ACHN (cell line): ENCODE data around the gene PMM2.

Source experiments
- DNase-seq: peaks from one replicate; pipeline ENCODE4 v3.0.0-alpha.2; 2015
- in situ Hi-C: cut with HindIII; loops from 2 replicates; pipeline ENCODE4 v1.10.0; 2017; ENCODE audit warnings: low sequenced_read_pairs, low pct_ligation_motif_present, low pct_unique_long_range_greater_than_20kb

Gene PMM2

DNA sequence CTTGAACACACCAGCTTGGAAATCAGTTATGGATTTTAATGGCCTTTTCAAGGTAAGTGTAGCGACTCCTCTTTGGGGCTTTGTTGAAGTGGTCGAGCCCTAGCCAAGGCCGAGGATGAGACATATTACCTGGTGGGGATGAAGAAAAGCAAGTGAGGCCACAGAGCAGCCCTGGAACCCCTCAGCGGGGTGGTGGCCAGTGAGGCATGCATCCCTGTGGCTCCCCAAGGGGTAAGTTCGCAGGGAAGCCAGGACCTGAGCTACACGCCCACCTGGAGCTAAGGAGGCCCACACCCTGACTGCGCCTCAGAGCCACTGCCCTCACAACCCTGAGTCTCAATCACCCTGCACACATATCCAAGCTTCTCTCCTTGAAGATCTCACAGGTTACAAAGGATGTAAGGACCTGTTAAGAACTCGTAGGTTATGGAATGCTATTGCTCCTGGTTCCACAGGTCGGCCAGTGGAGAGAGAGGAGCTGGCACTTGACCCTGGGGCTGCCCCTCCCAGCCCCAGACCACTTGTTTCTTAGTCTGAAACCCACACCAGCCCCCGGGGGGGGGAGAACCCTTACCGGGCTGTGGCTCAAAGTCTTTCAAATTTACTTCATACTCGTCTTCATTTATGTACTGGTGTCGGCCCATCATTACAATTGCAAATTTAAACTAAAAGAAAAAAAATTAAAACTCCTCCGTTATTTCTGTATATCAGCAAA lies 96.5 kb downstream of the PMM2 start:
- no peak for DNase-seq
- in situ Hi-C loops, result no loop called here

DNA sequence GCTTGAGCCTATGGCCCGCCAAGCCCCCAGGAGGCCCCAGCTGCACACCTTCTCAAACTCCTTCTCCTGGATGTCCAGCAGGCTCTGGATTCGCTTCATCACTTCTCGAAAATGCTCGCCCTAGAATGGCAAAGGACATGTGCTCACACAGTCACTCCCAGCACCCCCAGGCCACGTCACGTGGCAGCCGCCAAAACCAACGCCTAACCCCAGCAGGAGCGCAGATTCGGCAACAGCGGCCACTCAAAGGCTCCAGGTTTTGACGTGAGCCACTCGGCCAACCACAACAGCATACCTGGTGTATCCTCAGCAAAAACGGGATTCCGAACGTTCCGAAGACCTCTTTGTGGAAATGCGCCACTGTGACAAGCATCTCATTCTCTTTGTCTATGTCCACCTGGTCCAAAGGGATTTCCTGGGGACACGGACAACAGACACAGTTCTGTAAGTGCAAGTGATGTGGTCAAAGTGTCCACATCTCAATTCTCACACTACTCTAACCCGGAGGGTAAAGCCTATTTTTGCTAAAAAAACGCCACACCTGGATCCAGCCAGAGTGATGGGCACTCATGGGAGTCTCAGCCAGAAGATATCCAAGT lies 97.2 kb downstream of the PMM2 start:
- in situ Hi-C loops, result no loop called here

DNA sequence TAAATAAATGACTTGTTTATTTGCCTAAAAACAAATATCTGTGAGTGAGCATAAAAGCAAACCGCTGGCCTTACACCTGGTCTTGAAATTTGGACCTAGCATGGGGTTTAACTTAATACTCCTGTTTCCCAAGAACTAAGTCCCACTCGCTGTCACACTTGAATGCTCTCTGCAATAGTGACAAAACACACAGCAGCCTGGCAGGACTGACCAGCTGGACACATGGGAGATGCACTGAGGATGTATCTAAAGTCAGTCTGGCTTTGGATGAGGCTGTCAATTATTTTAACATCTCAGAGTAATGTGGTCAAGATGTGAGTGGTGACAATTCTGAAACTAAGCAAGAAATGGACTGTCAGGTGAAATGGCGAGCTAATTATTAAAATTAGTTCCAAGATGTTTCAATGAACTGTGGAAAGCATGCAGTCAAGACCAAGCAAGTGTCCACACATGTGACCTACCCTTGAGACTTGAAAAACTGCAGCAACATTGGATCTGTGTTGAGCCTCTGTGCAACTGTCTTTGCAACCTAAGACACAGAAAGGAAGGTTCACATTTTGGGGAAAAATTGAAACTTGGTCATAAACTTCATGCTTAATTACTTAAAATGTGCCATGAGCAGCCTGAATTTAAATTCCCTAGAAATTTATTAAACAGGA lies 101.2 kb downstream of the PMM2 start:
- in situ Hi-C loops, result no loop called here
- DNase-seq, result no peak

More for the DNA sequence above, 97.2 kb downstream of the PMM2 start:
- DNase-seq, result no peak
